PC-3 (cell line): ENCODE results near the gene PNMA1. TPM values are rescaled to one million over a fixed set of nuclear protein-coding genes. Genes with fewer than 3 reads are reported as not detected.

Experiments
- ATAC-seq: fragments of 200-7000 bp; cut with Tn5 transposase; 2 replicates; pipeline ENCODE4 v1.9.1; 2020; ENCODE audit warnings: mild to moderate bottlenecking, moderate library complexity
- BruUV-seq: library from RNA; stranded (reverse); fragments of 400-500 nt; replicated peaks from 2 replicates; lab custom pipeline; 2021; lab: Mats Ljungman, UMichigan
- CTCF ChIA-PET: fragments of 300-600 bp; sonication (Branson Sonifier 250); formaldehyde crosslinking; loops from one replicate; lab custom pipeline; 2022; ENCODE audit warnings: antibody characterized with exemption; lab: Charles Lee
- POLR2A ChIA-PET: fragments of 300-600 bp; sonication (Branson Sonifier 250); formaldehyde crosslinking; loops from one replicate; lab custom pipeline; 2022; ENCODE audit warnings: antibody characterized with exemption; ENCODE audit not compliant: unreplicated experiment; lab: Charles Lee
- DNase-seq: peaks from one replicate; pipeline ENCODE4 v3.0.0-alpha.2; 2015
- H2AFZ ChIP-seq: fragments of 300-600 bp; sonication (generic); 2 replicates; pipeline ENCODE4 v1.6.0; 2016; ENCODE audit warnings: antibody characterized with exemption, low read length
- H3F3A ChIP-seq: fragments of 300-600 bp; sonication (generic); one replicate; pipeline ENCODE4 v1.6.0; 2017; ENCODE audit warnings: antibody characterized with exemption, low read length, control low read depth, mild to moderate bottlenecking; ENCODE audit not compliant: unreplicated experiment
- H3K27ac ChIP-seq: fragments of 300-600 bp; sonication (generic); 2 replicates; pipeline ENCODE4 v1.5.1; 2016; ENCODE audit warnings: mild to moderate bottlenecking, low read length
- H3K27me3 ChIP-seq: fragments of 300-600 bp; sonication (generic); 2 replicates; pipeline ENCODE4 v1.6.1; 2016; ENCODE audit warnings: low read length, mixed read lengths
- H3K36me3 ChIP-seq: fragments of 300-600 bp; sonication (generic); 2 replicates; pipeline ENCODE4 v1.6.1; 2016; ENCODE audit warnings: low read depth, mixed run types, low read length, mixed read lengths
- H3K4me1 ChIP-seq: fragments of 300-600 bp; sonication (generic); 2 replicates; pipeline ENCODE4 v1.5.1; 2016; ENCODE audit warnings: low read length; ENCODE audit not compliant: insufficient read depth
- H3K4me2 ChIP-seq: fragments of 300-600 bp; sonication (generic); 2 replicates; pipeline ENCODE4 v1.6.0; 2016; ENCODE audit warnings: low read length
- H3K4me3 ChIP-seq: fragments of 300-600 bp; sonication (generic); 2 replicates; pipeline ENCODE4 v1.5.1; 2016; ENCODE audit warnings: mild to moderate bottlenecking, low read length, mixed read lengths
- H3K79me2 ChIP-seq: fragments of 300-600 bp; sonication (generic); 2 replicates; pipeline ENCODE4 v1.6.1; 2017; ENCODE audit warnings: low read length, mixed read lengths
- H3K9ac ChIP-seq: fragments of 300-600 bp; sonication (generic); 2 replicates; pipeline ENCODE4 v1.6.0; 2016; ENCODE audit warnings: mild to moderate bottlenecking, low read length
- H3K9me2 ChIP-seq: fragments of 300-600 bp; sonication (generic); replicated peaks from 2 replicates; pipeline ENCODE4 v1.6.1; 2016; ENCODE audit warnings: mixed run types, low read length, mixed read lengths
- H3K9me3 ChIP-seq: fragments of 300-600 bp; sonication (generic); 2 replicates; pipeline ENCODE4 v1.6.1; 2016; ENCODE audit warnings: low read length, mixed read lengths
- H4K20me1 ChIP-seq: fragments of 300-600 bp; sonication (generic); 2 replicates; pipeline ENCODE4 v1.6.1; 2016; ENCODE audit warnings: low read length, mixed read lengths
- EZH2 ChIP-seq: fragments of 300-600 bp; sonication (generic); IDR thresholded peaks from one replicate; pipeline ENCODE4 v1.6.1; 2017; ENCODE audit warnings: antibody characterized with exemption, mild to moderate bottlenecking, low read length; ENCODE audit not compliant: unreplicated experiment
- EZH2phosphoT487 ChIP-seq: fragments of 300-600 bp; sonication (generic); IDR thresholded peaks from 2 replicates; pipeline ENCODE4 v1.6.1; 2018; ENCODE audit warnings: mild to moderate bottlenecking, antibody characterized with exemption, low read length, borderline replicate concordance
- intact Hi-C: fragments of 100-400 bp; cut with micrococcal nuclease; formaldehyde crosslinking; loops from 2 replicates; pipeline ENCODE4 v1.9.0; 2023
- total RNA-seq: library from RNA; depleted of rRNA; stranded (reverse); fragments of >200 nt; gene quantifications from 2 replicates; pipeline ENCODE4 v1.2.3, GENCODE V29; 2014
- TF ChIP-seq, protein P1 (sequence below): fragments of 300-600 bp; sonication (generic); conservative IDR thresholded peaks from 2 replicates; pipeline ENCODE4 v1.5.1; 2017; ENCODE audit warnings: antibody characterized with exemption, low read depth, mild to moderate bottlenecking, low read length

Gene PNMA1
- total RNA-seq, 1 experiment from 2014 or later: 30.8 TPM

DNA sequence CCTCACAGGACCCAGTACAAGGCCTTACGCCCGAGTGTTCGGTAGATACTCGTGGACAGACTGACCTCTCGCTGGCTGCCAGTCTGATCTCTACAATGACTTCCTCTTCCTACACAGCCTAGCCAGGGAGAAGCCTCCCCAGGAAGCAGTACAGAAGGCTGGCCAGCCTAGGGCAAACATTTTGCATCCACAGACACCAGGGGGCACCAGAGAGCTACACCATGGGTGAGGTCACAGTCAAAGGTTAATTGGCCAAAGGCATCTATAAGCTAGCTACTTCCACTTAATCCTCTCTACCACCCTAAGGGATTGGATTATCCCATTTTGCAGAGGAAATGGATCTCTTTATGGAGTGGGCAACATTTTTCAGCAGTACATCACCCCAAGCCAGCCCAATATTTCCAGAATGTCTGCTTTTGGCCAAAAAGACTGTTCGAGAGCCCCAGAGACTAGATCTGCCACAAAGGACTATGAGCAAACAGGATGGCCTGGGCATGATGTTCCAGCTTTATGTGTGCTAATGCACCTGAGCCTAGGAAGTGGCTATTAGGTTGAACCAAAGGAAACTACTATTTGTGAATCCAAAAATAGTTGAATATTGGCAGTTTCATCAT, 14.6 kb upstream of the PNMA1 start:
- peak; percentile 88 for DNase-seq
- Histone ChIP-seq H3K4me3 (no peak overlapping the region), H4K20me1 (no peaks in the 10 kb centered on the region), H3K36me3 (peaks cover 48% of the 10 kb centered on the region), H3K9me2 (no peaks in the 10 kb centered on the region), H3K79me2 (peaks cover 25% of the 10 kb centered on the region), H3K4me2 (no peak overlapping the region), H3F3A (peaks cover 6% of the 10 kb centered on the region), H3K27ac (no peak overlapping the region), H2AFZ (no peak overlapping the region), H3K9me3 (no peaks in the 10 kb centered on the region), H3K9ac (no peak overlapping the region), H3K4me1 (peaks cover 37% of the 10 kb centered on the region), H3K27me3 (no peaks in the 10 kb centered on the region)
- peak; percentile 52 for ATAC-seq
- intact Hi-C loops: loop anchor here (1.0 to 10.0 kb wide), 3 partner anchors 29 to 306 kb away; no protein-coding TSS in a partner anchor
- ChIA-PET POLR2A (interaction anchor here (0.6 kb wide), 1 partner anchor 265 kb away, joined by 10 read pairs; no protein-coding TSS in a partner anchor), CTCF (interaction anchor here (0.6 to 2.1 kb wide), 9 partner anchors 12 to 428 kb away, joined by 3 to 17 read pairs (median 6); a partner anchor contains a TSS)
- BruUV-seq: no TSS peak
- TF ChIP-seq, protein P1, sequence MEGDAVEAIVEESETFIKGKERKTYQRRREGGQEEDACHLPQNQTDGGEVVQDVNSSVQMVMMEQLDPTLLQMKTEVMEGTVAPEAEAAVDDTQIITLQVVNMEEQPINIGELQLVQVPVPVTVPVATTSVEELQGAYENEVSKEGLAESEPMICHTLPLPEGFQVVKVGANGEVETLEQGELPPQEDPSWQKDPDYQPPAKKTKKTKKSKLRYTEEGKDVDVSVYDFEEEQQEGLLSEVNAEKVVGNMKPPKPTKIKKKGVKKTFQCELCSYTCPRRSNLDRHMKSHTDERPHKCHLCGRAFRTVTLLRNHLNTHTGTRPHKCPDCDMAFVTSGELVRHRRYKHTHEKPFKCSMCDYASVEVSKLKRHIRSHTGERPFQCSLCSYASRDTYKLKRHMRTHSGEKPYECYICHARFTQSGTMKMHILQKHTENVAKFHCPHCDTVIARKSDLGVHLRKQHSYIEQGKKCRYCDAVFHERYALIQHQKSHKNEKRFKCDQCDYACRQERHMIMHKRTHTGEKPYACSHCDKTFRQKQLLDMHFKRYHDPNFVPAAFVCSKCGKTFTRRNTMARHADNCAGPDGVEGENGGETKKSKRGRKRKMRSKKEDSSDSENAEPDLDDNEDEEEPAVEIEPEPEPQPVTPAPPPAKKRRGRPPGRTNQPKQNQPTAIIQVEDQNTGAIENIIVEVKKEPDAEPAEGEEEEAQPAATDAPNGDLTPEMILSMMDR: peak; percentile 94
- no peak for TF ChIP-seq EZH2phosphoT487

DNA sequence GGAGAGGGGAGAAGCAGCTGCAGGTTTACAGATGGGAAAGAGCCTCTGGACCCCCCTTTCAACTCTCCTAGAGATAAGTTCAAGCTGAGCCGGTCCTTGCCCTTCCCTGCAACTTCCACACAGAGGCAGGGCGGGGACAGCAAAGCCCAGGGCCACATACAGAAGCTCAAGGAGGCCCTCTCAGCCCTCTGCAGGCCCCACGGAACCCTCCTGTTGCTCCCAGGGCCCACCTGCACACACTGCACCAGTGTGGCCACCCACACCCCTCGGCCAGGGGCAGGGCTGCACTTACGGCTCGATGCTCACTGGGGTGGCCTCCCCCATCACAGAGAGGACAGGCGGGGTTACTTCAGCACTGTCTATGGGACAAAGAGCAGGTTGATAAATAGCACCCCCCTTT, 13.0 kb upstream of the PNMA1 start:
- no peak overlapping the region for H3K4me2 ChIP-seq
- H3K27me3 ChIP-seq: no peaks in the 10 kb centered on the region
- ChIA-PET CTCF (interaction anchor here (0.5 to 2.1 kb wide), 2 partner anchors 28 to 120 kb away, joined by 3 to 7 read pairs; no protein-coding TSS in a partner anchor), POLR2A (interaction anchor here (0.6 kb wide), 1 partner anchor 51 kb away, joined by 3 read pairs; no protein-coding TSS in a partner anchor)
- H3K9me3 ChIP-seq: no peaks in the 10 kb centered on the region
- intact Hi-C loops: loop anchor here (10.0 kb wide), 1 partner anchor 308 kb away; no protein-coding TSS in a partner anchor
- H3K4me1 ChIP-seq: peaks cover 44% of the 10 kb centered on the region
- peaks cover 62% of the 10 kb centered on the region for H3K36me3 ChIP-seq
- no peak overlapping the region for H2AFZ ChIP-seq
- H4K20me1 ChIP-seq: no peaks in the 10 kb centered on the region
- no peak overlapping the region for H3K4me3 ChIP-seq
- peaks cover 6% of the 10 kb centered on the region for H3F3A ChIP-seq
- H3K9me2 ChIP-seq: no peaks in the 10 kb centered on the region
- ATAC-seq: no peak
- BruUV-seq: no TSS peak
- H3K27ac ChIP-seq: no peak overlapping the region
- TF ChIP-seq, protein P1: no peak
- TF ChIP-seq EZH2 (no peak), EZH2phosphoT487 (no peak)
- H3K9ac ChIP-seq: no peak overlapping the region
- no peak for DNase-seq
- H3K79me2 ChIP-seq: peaks cover 21% of the 10 kb centered on the region
